Small intestine (tissue), 7 donors: ENCODE measurements around the gene LGMN. TPM values are rescaled to one million over a fixed set of nuclear protein-coding genes. Genes with fewer than 3 reads are reported as not detected.

ENCODE experiments used
- DNase-seq, 2 donors: peaks; one replicate each; pipeline versions ENCODE4 v3.0.0 to v3.0.0-alpha.2; 2013
- FAIRE-seq: peaks from 2 replicates; lab custom pipeline; 2012; peaks lifted over from hg19 to GRCh38; lab: Jason Lieb, UNC
- H3K27ac ChIP-seq, 3 donors: one replicate each; pipeline ENCODE4 v1.5.1; 2013; ENCODE audit warnings: low read length in 2 of 3, mild to moderate bottlenecking in 2 of 3, control low read depth in 1 of 3, inconsistent platforms in 1 of 3, low read depth in 1 of 3, moderate library complexity in 1 of 3
- H3K27me3 ChIP-seq, 3 donors: one replicate each; pipeline ENCODE4 v1.6.1; 2013; ENCODE audit warnings: low read length in 3 of 3, inconsistent platforms in 1 of 3; ENCODE audit not compliant: control insufficient read depth in 3 of 3, insufficient read depth in 3 of 3
- H3K36me3 ChIP-seq, 3 donors: one replicate each; pipeline ENCODE4 v1.6.1; 2013; ENCODE audit warnings: low read length in 3 of 3, inconsistent platforms in 1 of 3, low read depth in 1 of 3, mild to moderate bottlenecking in 1 of 3, moderate library complexity in 1 of 3; ENCODE audit not compliant: control insufficient read depth in 3 of 3, insufficient read depth in 2 of 3
- H3K4me1 ChIP-seq, 3 donors: one replicate each; pipeline ENCODE4 v1.6.1; 2013; ENCODE audit warnings: low read length in 2 of 3, inconsistent platforms in 1 of 3, low read depth in 1 of 3, mild to moderate bottlenecking in 1 of 3, moderate library complexity in 1 of 3; ENCODE audit not compliant: control insufficient read depth in 3 of 3, insufficient read depth in 2 of 3
- H3K4me3 ChIP-seq, 3 donors: one replicate each; pipeline ENCODE4 v1.5.1; 2013; ENCODE audit warnings: low read length in 3 of 3, control low read depth in 1 of 3, inconsistent platforms in 1 of 3, low read depth in 1 of 3, mild to moderate bottlenecking in 1 of 3, moderate library complexity in 1 of 3
- H3K9me3 ChIP-seq, 2 donors: one replicate each; pipeline ENCODE4 v1.6.1; 2013; ENCODE audit warnings: low read depth in 1 of 2, low read length in 1 of 2; ENCODE audit not compliant: control insufficient read depth in 2 of 2, insufficient read depth in 1 of 2
- WGBS, 3 donors: extraction: QIAGEN DNeasy Blood & Tissue Kit; methylation state at CpG; one replicate each; pipeline ENCODE4 v1.1.7; 2013; 5-methylcytosine and 5-hydroxymethylcytosine counted together
- polyA plus RNA-seq, 4 donors: library from polyadenylated mRNA; stranded (reverse) in 3 of 4; unstranded in 1 of 4; fragments of 200-250 nt in 3 of 4; fragments of 120-200 nt in 1 of 4; gene quantifications; one replicate each; pipeline versions ENCODE4 v1.2.1 to v1.2.3, GENCODE V29; 2013
- donor health status: healthy with polysubstance abuse.
- donor health status: control.
- donor health status: control.
- donor health status: Bipolar disorder and iron deficiency.
- donor health status: healthy.

Gene LGMN
- polyA plus RNA-seq, 4 donors: 57.8 to 386 (median 62.3) TPM

DNA sequence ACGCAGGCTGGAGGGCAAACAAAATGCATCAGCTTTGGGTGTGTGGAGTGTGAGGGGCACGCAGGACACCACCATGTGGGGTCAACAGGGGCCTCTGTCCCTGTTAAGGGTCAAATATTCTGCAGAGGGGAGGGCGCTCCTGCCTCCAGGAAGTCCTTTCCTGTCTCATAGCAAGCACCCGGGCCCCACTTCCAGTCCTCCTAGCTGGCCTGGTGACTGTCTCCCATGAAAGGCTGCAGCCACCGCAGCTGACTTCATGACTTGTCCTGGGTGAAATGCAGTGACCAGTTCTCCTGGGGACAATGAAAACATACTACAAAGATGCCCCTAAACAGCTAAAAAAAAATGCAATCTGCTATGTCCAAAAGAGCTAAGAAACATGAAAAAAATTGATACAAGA is 53.6 kb downstream of the LGMN start:
- Histone ChIP-seq H3K9me3 (no peaks in the 10 kb centered on the region), H3K27ac (no peak overlapping the region), H3K4me3 (no peak overlapping the region), H3K36me3 (peaks cover 0 to 5% (median 0%) of the 10 kb centered on the region in 3 donors), H3K4me1 (no peaks in the 10 kb centered on the region), H3K27me3 (peaks cover 0 to 6% (median 0%) of the 10 kb centered on the region in 3 donors)
- 68 to 85% (median 74%) methylated on average over 5 of the region's 5 CpGs for WGBS, 3 donors
- DNase-seq: no peak
- no peak for FAIRE-seq

DNA sequence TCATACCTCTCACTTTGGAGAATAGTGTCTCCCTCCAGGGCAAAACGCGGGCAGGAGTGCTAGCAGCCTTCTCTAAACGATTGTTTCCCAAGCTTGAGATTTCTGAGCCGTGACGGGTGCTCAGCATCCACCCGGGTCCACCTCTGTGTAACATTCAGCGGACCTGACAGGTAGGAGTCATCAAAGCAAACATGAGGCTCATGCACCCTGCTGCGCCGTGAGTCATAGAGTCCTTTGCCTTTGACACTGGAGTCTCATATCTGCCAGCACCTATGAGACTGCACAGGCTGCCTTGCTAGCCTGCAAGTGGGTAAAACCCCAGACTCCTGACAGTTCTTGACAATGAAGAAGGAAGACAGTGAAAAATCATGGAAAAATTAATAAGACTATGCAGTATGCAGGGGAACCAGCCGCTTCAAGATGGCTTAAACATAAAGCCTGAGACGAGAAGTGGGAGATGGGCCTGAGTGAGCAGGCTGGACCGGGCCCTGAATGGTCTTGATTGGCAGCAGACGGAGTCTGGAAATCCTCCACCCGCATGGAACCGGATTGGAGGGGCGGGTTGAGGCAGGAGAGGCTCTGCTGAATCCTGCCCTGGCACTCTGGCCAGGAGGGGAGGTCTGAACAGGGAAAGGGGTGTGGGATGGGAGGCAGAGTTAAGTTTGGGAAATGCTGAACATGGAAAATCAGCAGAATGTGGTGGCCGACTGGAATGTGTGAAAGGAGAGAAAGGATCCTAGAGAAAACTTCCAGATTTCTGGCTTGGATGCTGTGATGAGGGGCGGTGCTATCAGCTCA is 54.2 kb downstream of the LGMN start:
- no peak overlapping the region for H3K27ac ChIP-seq
- no peak overlapping the region for H3K4me3 ChIP-seq
- H3K4me1 ChIP-seq: no peaks in the 10 kb centered on the region
- 75 to 89% (median 83%) methylated on average over 18 of the region's 18 CpGs for WGBS, 3 donors
- DNase-seq (peak in 1 of 2 donors; percentile 28), FAIRE-seq (no peak)
- peaks cover 0 to 6% (median 0%) of the 10 kb centered on the region in 3 donors for H3K27me3 ChIP-seq
- H3K36me3 ChIP-seq: peaks cover 0 to 5% (median 0%) of the 10 kb centered on the region in 3 donors
- H3K9me3 ChIP-seq: no peaks in the 10 kb centered on the region

DNA sequence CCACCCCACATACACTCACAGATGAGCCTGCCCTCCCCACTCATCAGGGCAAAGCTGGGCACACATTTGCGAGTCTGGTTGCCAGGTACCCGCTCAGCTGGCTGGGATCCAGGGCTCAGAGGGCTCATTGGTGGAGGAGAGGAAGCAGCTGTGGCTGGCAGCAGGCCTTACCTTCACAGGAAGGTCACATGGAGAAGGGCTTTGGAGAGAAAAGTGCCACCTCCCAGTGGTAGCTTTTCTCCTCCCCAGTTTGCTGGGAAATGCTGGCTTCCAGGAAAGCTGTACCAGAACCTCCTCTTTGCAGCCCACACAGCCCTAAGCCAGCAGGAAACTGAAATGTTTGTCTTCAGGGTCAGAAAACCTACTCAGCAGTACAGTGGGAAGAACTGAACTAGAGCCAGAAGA is 55.6 kb downstream of the LGMN start:
- DNase-seq (peak in 1 of 2 donors; percentile 70), FAIRE-seq (no peak)
- WGBS, 3 donors: 0 to 25% (median 9%) methylated on average over 2 of the region's 2 CpGs
- no peak overlapping the region for H3K4me3 ChIP-seq
- peaks cover 0 to 11% (median 0%) of the 10 kb centered on the region in 3 donors for H3K36me3 ChIP-seq
- H3K9me3 ChIP-seq: no peaks in the 10 kb centered on the region
- H3K4me1 ChIP-seq: no peaks in the 10 kb centered on the region
- H3K27ac ChIP-seq: no peak overlapping the region
- H3K27me3 ChIP-seq: peaks cover 0 to 6% (median 0%) of the 10 kb centered on the region in 3 donors

DNA sequence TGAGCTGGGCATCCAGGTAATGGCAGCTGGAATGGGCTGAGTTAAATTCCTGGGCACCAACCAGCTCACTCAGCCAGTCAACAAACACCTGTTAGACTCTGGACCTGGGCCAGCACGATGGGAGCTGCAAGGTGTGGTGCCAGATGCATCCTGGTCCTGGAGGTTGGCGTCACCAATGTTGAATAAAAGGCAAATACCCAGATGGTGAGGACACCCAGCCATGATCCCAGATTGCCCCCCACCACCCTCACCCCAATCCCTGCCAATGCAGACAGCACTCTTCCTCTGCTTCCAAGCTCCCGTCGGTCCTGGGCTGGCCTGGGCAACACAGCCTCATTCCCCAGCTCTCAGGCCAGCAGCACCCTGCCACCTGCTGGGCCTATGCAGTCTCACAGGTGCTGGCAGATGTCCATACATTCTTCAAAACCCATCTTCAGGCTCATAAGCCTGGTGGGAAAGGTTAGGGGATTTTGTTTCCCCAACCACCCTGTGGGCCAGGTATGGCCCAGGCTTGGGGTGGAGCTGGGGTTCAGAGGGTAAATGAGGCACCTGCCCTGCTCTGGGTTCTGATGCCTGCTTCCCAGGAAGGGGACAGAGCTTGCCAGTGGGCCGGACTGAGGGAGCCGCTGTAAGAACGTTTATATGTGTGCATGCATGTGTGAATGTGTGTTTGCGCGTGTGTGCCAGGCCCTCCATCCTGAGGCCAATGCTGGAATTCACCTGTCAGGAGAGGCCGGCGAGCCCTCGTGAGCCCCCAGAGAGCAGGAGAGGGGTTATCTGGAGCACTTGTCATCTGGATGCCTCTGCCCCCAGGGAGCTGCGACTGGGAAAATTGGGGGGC is 58.0 kb downstream of the LGMN start:
- Histone ChIP-seq H3K9me3 (no peaks in the 10 kb centered on the region), H3K4me1 (peaks cover 0 to 7% (median 0%) of the 10 kb centered on the region in 3 donors), H3K27me3 (peaks cover 0 to 10% (median 0%) of the 10 kb centered on the region in 3 donors), H3K27ac (no peak overlapping the region), H3K36me3 (peaks cover 0 to 23% (median 0%) of the 10 kb centered on the region in 3 donors), H3K4me3 (no peak overlapping the region)
- WGBS, 3 donors: 61 to 74% (median 61%) methylated on average over 13 of the region's 13 CpGs
- DNase-seq (peak; percentile 59 to 60), FAIRE-seq (no peak)

DNA sequence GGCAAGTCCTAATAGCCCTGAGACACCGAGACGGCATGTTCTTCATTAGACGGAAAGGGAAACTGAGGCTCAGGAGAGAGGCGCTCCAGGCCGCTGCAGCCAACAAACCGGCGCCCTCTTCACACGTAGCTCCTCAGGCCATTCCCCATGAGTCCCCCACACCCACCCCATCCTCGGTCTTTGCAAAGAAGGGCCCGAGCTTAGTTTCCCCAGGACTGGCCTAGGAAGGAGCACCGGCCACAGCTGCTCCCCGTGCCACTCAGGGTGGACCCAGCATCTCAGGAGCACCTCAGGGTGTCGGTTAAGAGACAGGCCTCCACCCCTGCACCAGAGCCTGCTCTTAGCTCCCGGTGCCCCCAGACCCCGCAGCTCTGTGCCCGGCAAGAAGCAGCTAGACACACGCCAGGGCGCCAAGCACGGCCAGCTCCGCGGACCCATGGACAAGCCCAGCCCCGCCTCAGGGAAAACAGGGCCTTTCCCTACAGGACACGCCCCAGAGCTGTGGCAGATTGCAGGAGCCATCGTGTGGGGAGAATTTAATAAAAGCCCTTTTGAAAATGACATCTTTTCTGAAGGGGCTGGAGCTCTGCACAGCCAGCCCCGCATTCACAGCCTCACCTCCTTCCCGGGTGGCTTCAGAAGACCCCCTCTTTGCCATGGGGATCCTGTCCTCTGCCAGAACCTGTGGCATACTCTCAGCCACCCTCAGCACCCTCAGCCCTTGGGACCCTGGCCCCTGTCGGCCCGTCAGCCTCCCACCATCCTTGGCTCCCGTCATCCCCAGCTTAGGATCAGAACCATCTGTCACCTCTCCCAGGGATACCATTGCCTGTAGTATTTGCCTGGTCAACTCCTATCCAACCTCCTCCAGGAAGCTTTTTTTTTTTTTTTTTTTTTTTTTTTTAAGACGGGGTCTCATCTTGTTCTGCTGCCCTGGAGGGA is 59.7 kb downstream of the LGMN start:
- FAIRE-seq (no peak), DNase-seq (peak in 1 of 2 donors; percentile 25)
- 69 to 90% (median 86%) methylated on average over 29 to 30 of the region's 30 CpGs for WGBS, 3 donors
- no peaks in the 10 kb centered on the region for H3K9me3 ChIP-seq
- peaks cover 0 to 34% (median 3%) of the 10 kb centered on the region in 3 donors for H3K36me3 ChIP-seq
- H3K27me3 ChIP-seq: peaks cover 0 to 4% (median 0%) of the 10 kb centered on the region in 3 donors
- H3K27ac ChIP-seq: no peak overlapping the region
- peaks cover 0 to 7% (median 0%) of the 10 kb centered on the region in 3 donors for H3K4me1 ChIP-seq
- H3K4me3 ChIP-seq: peak overlapping the region in 1 of 3 donors; percentile 27

DNA sequence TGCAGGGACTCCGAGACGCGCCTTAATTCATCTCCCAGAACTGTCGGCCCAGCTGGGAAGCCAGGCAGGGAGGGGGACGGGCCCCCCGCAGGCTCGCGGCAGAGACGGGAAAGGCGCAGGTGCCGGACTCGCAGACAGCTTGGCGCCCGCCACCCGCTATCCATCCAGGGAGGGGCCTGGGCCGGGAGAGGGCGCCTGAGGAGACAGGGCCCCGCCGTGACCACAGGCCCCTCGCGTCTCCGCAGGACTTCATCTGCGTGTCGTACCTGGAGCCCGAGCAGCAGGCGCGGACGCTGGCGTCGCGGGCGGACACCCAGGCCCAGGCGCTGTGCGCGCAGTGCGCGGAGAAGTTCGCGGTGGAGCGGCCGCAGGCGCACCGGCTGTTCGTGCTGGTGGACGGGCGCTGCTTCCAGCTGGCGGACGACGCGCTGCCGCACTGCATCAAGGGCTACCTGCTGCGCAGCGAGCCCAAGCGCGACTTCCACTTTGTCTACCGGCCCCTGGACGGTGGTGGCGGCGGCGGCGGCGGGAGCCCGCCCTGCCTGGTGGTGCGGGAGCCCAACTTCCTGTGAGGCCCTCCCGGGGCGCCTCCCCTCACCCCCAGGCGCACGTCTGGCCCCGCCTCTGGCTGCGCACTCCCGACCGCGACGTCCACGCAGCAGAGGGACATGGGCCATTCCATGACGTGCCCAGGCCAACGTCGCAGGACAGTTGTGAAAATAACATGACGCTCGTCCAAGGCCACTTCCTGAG is 60.6 kb downstream of the LGMN start:
- peak; percentile 28 to 66 for DNase-seq
- peaks cover 0 to 7% (median 0%) of the 10 kb centered on the region in 3 donors for H3K4me1 ChIP-seq
- no peak overlapping the region for H3K27ac ChIP-seq
- no peaks in the 10 kb centered on the region for H3K9me3 ChIP-seq
- peak overlapping the region in 2 of 3 donors; percentile 18 to 27 for H3K4me3 ChIP-seq
- H3K36me3 ChIP-seq: peaks cover 0 to 37% (median 3%) of the 10 kb centered on the region in 3 donors
- peaks cover 0 to 4% (median 0%) of the 10 kb centered on the region in 3 donors for H3K27me3 ChIP-seq
- no peak for FAIRE-seq
- 20 to 56% (median 49%) methylated on average over 45 to 80 of the region's 80 CpGs for WGBS, 3 donors

DNA sequence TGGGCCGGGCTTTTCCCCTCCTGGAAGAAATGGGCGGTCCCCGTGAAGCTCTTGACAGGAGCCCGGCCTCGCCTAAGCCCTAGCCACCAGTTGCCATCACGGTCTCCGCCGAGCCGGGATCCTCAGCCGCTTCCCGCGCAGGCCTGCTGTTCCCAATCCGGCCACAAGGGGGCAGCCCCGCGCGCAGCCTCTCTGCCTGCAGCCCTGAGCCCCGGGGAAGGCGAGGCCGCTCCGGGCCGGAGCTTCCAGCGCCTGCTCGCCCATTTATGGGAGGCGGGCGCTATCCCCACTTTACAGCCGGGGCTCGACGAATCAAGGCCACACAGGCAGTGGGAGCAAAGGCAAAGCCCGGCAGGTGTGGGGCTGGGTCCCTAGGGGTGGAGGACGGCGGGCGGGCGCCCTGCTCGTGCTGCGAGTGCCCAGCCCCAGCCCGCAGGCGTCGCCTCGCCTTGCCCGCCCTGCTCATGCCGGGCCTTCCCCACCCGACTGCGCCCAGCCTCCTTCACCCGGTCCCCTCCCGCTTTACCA is 61.5 kb downstream of the LGMN start:
- FAIRE-seq (no peak), DNase-seq (peak; percentile 72 to 87)
- peak overlapping the region in 2 of 3 donors; percentile 18 to 27 for H3K4me3 ChIP-seq
- H3K27me3 ChIP-seq: peaks cover 0 to 4% (median 0%) of the 10 kb centered on the region in 3 donors
- no peaks in the 10 kb centered on the region for H3K9me3 ChIP-seq
- H3K36me3 ChIP-seq: peaks cover 0 to 42% (median 3%) of the 10 kb centered on the region in 3 donors
- peaks cover 0 to 7% (median 0%) of the 10 kb centered on the region in 3 donors for H3K4me1 ChIP-seq
- 2 to 31% (median 17%) methylated on average over 26 to 45 of the region's 45 CpGs for WGBS, 3 donors
- no peak overlapping the region for H3K27ac ChIP-seq
